Naive thymus-derived CD8-positive, alpha-beta T cell (primary cell): ENCODE measurements around the gene NPY5R. TPM values are rescaled to one million over a fixed set of nuclear protein-coding genes. Genes with fewer than 3 reads are reported as not detected.

Experiments
- ATAC-seq, 2 donors: fragments of 150-1000 bp; cut with Tn5 transposase in 1 of 2; sonication (Bioruptor Pico), chemical (Tn5 transposase) in 1 of 2; 1 replicate in 1 of 2; 2 replicates in 1 of 2; pipeline ENCODE4 v1.10.0; 2021; ENCODE audit warnings: mild to moderate bottlenecking in 2 of 2, moderate library complexity in 2 of 2
- POLR2A ChIA-PET: fragments of 350-600 bp; sonication (Branson Sonifier 250); formaldehyde crosslinking; loops from one replicate; lab custom pipeline; 2021; ENCODE audit warnings: antibody characterized with exemption; lab: Charles Lee
- DNase-seq, 10 donors: peaks; one replicate each; pipeline versions ENCODE4 v3.0.0 to v3.0.0-alpha.2; 2020 to 2022
- H3K27ac Mint-ChIP-seq, 10 donors: one replicate each; pipeline ENCODE4 v1.8.0; 2020 to 2022; ENCODE audit warnings: mild to moderate bottlenecking in 10 of 10, mixed read lengths in 10 of 10, moderate library complexity in 4 of 10, inconsistent platforms in 1 of 10
- H3K27me3 Mint-ChIP-seq, 5 donors: one replicate each; pipeline ENCODE4 v1.8.0; 2021 to 2022; ENCODE audit warnings: mixed read lengths in 5 of 5
- H3K36me3 Mint-ChIP-seq, 3 donors: one replicate each; pipeline ENCODE4 v1.8.0; 2020 to 2022; ENCODE audit warnings: mixed read lengths in 3 of 3, mild to moderate bottlenecking in 2 of 3, inconsistent platforms in 1 of 3
- H3K4me1 Mint-ChIP-seq, 4 donors: one replicate each; pipeline ENCODE4 v1.8.0; 2021 to 2022; ENCODE audit warnings: mixed read lengths in 4 of 4
- H3K4me3 Mint-ChIP-seq, 10 donors: one replicate each; pipeline ENCODE4 v1.8.0; 2020 to 2022; ENCODE audit warnings: mild to moderate bottlenecking in 10 of 10, mixed read lengths in 10 of 10, moderate library complexity in 6 of 10, inconsistent platforms in 1 of 10
- H3K9me3 Mint-ChIP-seq, 9 donors: one replicate each; pipeline ENCODE4 v1.8.0; 2020 to 2022; ENCODE audit warnings: mixed read lengths in 9 of 9, mild to moderate bottlenecking in 3 of 9, inconsistent platforms in 1 of 9, moderate library complexity in 1 of 9
- polyA plus RNA-seq, 3 donors: library from polyadenylated mRNA; unstranded; fragments of 300-500 nt; fragmentation: Illumina TruSeq; gene quantifications; one replicate each; pipeline ENCODE4 v1.2.3, GENCODE V29; 2021
- total RNA-seq, 8 experiments: library from RNA in 2 of 8; stranded (reverse) in 2 of 8; gene quantifications; one replicate each; pipeline ENCODE4 v1.2.3 and lab custom pipeline; 2021 to 2026

Gene NPY5R
- total and polyA plus RNA-seq, 5 experiments from 2014 or later = not detected

- Mint-ChIP-seq H3K27ac (no peak overlapping the region), H3K27me3 (peaks cover 3 to 23% (median 12%) of the 10 kb centered on the region in 5 donors), H3K4me1 (peaks cover 0 to 2% (median 0%) of the 10 kb centered on the region in 4 donors), H3K36me3 (no peaks in the 10 kb centered on the region), H3K4me3 (no peak overlapping the region), H3K9me3 (no peaks in the 10 kb centered on the region)
- ATAC-seq (no peak), DNase-seq (no peak)
- POLR2A ChIA-PET = no interaction called here
Observed at GRCh38 chr4:163393471-163393870, 49.8 kb downstream of the NPY5R start.

- DNase-seq (no peak), ATAC-seq (no peak)
- peaks cover 3 to 23% (median 12%) of the 10 kb centered on the region in 5 donors for H3K27me3 Mint-ChIP-seq
- no peaks in the 10 kb centered on the region for H3K9me3 Mint-ChIP-seq
- peaks cover 0 to 2% (median 0%) of the 10 kb centered on the region in 4 donors for H3K4me1 Mint-ChIP-seq
- no peak overlapping the region for H3K27ac Mint-ChIP-seq
- no peaks in the 10 kb centered on the region for H3K36me3 Mint-ChIP-seq
- H3K4me3 Mint-ChIP-seq = no peak overlapping the region
- POLR2A ChIA-PET = no interaction called here
Observed at GRCh38 chr4:163395055-163395454, 51.4 kb downstream of the NPY5R start.

GRCh38 chr4:163395758-163396157 is 52.1 kb downstream of the NPY5R start:
- H3K27me3 Mint-ChIP-seq = peaks cover 2 to 19% (median 11%) of the 10 kb centered on the region in 5 donors
- no peak overlapping the region for H3K27ac Mint-ChIP-seq
- no peak for DNase-seq
- H3K4me1 Mint-ChIP-seq = peaks cover 0 to 2% (median 0%) of the 10 kb centered on the region in 4 donors
- POLR2A ChIA-PET = no interaction called here
- H3K36me3 Mint-ChIP-seq = no peaks in the 10 kb centered on the region
- no peaks in the 10 kb centered on the region for H3K9me3 Mint-ChIP-seq
- H3K4me3 Mint-ChIP-seq = peak overlapping the region in 4 of 10 donors; percentile 1 to 40 (median 6)
- ATAC-seq = no peak

- no peak overlapping the region for H3K27ac Mint-ChIP-seq
- no peaks in the 10 kb centered on the region for H3K36me3 Mint-ChIP-seq
- ATAC-seq = no peak
- H3K4me1 Mint-ChIP-seq = peaks cover 0 to 2% (median 0%) of the 10 kb centered on the region in 4 donors
- POLR2A ChIA-PET = no interaction called here
- peaks cover 0 to 10% (median 1%) of the 10 kb centered on the region in 5 donors for H3K27me3 Mint-ChIP-seq
- DNase-seq = no peak
- no peaks in the 10 kb centered on the region for H3K9me3 Mint-ChIP-seq
- no peak overlapping the region for H3K4me3 Mint-ChIP-seq
Observed at GRCh38 chr4:163398238-163398637, 54.5 kb downstream of the NPY5R start.

- no peak for DNase-seq
- no peak overlapping the region for H3K4me3 Mint-ChIP-seq
- H3K36me3 Mint-ChIP-seq = no peaks in the 10 kb centered on the region
- POLR2A ChIA-PET = no interaction called here
- H3K9me3 Mint-ChIP-seq = no peaks in the 10 kb centered on the region
- peaks cover 0 to 16% (median 0%) of the 10 kb centered on the region in 5 donors for H3K27me3 Mint-ChIP-seq
- no peak for ATAC-seq
- no peak overlapping the region for H3K27ac Mint-ChIP-seq
- peaks cover 0 to under 1% (median 0%) of the 10 kb centered on the region in 4 donors for H3K4me1 Mint-ChIP-seq
Observed at GRCh38 chr4:163400911-163401310, 57.2 kb downstream of the NPY5R start.

Other genes starting within 250 kb of the NPY5R start
- 10 to 100 TPM; 20.8 to 22.8 TPM for gene NAF1, start 177.0 kb upstream of the NPY5R start, total RNA-seq
- 1 to 10 TPM; 2.3 to 5.4 (median 3.2) TPM for gene NAF1, start 177.0 kb upstream of the NPY5R start, polyA plus RNA-seq
- gene NPY1R, start 11.3 kb upstream of the NPY5R start, total RNA-seq = not detected
- gene NPY1R, start 11.3 kb upstream of the NPY5R start, polyA plus RNA-seq = not detected
- gene TKTL2, start 129.9 kb downstream of the NPY5R start, total RNA-seq = not detected
- not detected for gene TKTL2, start 129.9 kb downstream of the NPY5R start, polyA plus RNA-seq
- 10 to 100 TPM; 20.0 to 20.1 TPM for gene TMA16, start 150.8 kb downstream of the NPY5R start, total RNA-seq
- 10 to 100 TPM; 11.6 to 12.5 (median 12.4) TPM for gene TMA16, start 150.8 kb downstream of the NPY5R start, polyA plus RNA-seq